GM12878 (cell line): ENCODE measurements around the gene DUOXA1. TPM values are rescaled to one million over a fixed set of nuclear protein-coding genes. Genes with fewer than 3 reads are reported as not detected.
"Not testable (repeated sequence)": the region's sequence is repeated elsewhere in the genome, so short reads cannot be mapped to it uniquely, and the experiment has no call there.

ENCODE experiments used
- ATAC-seq: fragments of 200-7000 bp; cut with Tn5 transposase; 3 replicates; pipeline ENCODE4 v1.9.1; 2020; ENCODE audit warnings: mild to moderate bottlenecking, moderate library complexity
- BruUV-seq: library from RNA; stranded (reverse); fragments of 400-500 nt; replicated peaks from 2 replicates; lab custom pipeline; 2021; lab: Mats Ljungman, UMichigan
- CTCF ChIA-PET: fragments of 300-600 bp; sonication (Branson Sonifier 250); formaldehyde crosslinking; extraction: SDS; loops from one replicate; lab custom pipeline; 2021; ENCODE audit warnings: inconsistent platforms; lab: Yijun Ruan, JAX
- POLR2A ChIA-PET: fragments of 350-600 bp; formaldehyde crosslinking; extraction: SDS; loops from one replicate; lab custom pipeline; 2021; ENCODE audit warnings: inconsistent platforms; lab: Charles Lee
- RAD21 ChIA-PET: fragments of 300-600 bp; sonication (Branson Sonifier 250); formaldehyde crosslinking; loops from one replicate; lab custom pipeline; 2023; ENCODE audit warnings: antibody characterized with exemption; ENCODE audit not compliant: unreplicated experiment; lab: Charles Lee
- SMC1A ChIA-PET: fragments of 300-600 bp; sonication (Branson Sonifier 250); formaldehyde crosslinking; loops from one replicate; lab custom pipeline; 2023; ENCODE audit not compliant: unreplicated experiment, uncharacterized antibody; lab: Charles Lee
- DNase-seq: peaks from one replicate; pipeline ENCODE4 v3.0.0-alpha.2; 2011; ENCODE audit warnings: low read depth, low spot score
- FAIRE-seq: peaks from 3 replicates; lab custom pipeline; 2011; peaks lifted over from hg19 to GRCh38; lab: Jason Lieb, UNC
- H2AFZ ChIP-seq: 2 replicates; pipeline ENCODE4 v1.6.0; 2011; ENCODE audit warnings: low read depth, low read length, control low read depth; ENCODE audit not compliant: control insufficient read depth
- H3K27ac ChIP-seq: 2 replicates; pipeline ENCODE4 v1.5.1; 2011; ENCODE audit warnings: control low read depth; ENCODE audit not compliant: control insufficient read depth, insufficient read depth
- H3K27me3 ChIP-seq, 2 experiments: replicated peaks in 1 of 2; 2 replicates each; pipeline versions ENCODE4 v1.6.0 to v1.6.1; 2011; ENCODE audit warnings: low read length in 1 of 2; ENCODE audit not compliant: control insufficient read depth in 2 of 2, insufficient read depth in 2 of 2
- H3K36me3 ChIP-seq, 2 experiments: 2 replicates each; pipeline ENCODE4 v1.5.1; 2011; ENCODE audit warnings: low read length in 1 of 2; ENCODE audit not compliant: control insufficient read depth in 2 of 2, insufficient read depth in 2 of 2
- H3K4me1 ChIP-seq: 2 replicates; pipeline ENCODE4 v1.6.1; 2011; ENCODE audit warnings: mild to moderate bottlenecking, low read length, moderate library complexity, mixed read lengths; ENCODE audit not compliant: control insufficient read depth, insufficient read depth
- H3K4me2 ChIP-seq: 2 replicates; pipeline ENCODE4 v1.6.0; 2011; ENCODE audit warnings: control low read depth; ENCODE audit not compliant: control insufficient read depth, insufficient read depth
- H3K4me3 ChIP-seq: fragments of 200-600 bp; sonication (generic); 2 replicates; pipeline ENCODE4 v1.5.1; 2016
- H3K79me2 ChIP-seq: 2 replicates; pipeline ENCODE4 v1.6.0; 2011; ENCODE audit warnings: low read length; ENCODE audit not compliant: control insufficient read depth, insufficient read depth
- H3K9ac ChIP-seq: 2 replicates; pipeline ENCODE4 v1.8.0; 2011; ENCODE audit warnings: low read length, control low read depth, mixed read lengths; ENCODE audit not compliant: control insufficient read depth, insufficient read depth
- H3K9me3 ChIP-seq: replicated peaks from 3 replicates; pipeline ENCODE4 v1.5.1; 2011; ENCODE audit warnings: mild to moderate bottlenecking, low read length; ENCODE audit not compliant: control insufficient read depth, insufficient read depth
- H4K20me1 ChIP-seq: 2 replicates; pipeline ENCODE4 v1.6.0; 2011; ENCODE audit not compliant: control insufficient read depth, insufficient read depth
- WGBS: methylation state at CpG from one replicate; pipeline ENCODE4 v1.1.6; 2016; ENCODE audit warnings: low lambda C conversion rate; ENCODE audit not compliant: insufficient replicate concordance, insufficient coverage; ENCODE audit errors: missing lambda C conversion rate; 5-methylcytosine and 5-hydroxymethylcytosine counted together
- in situ Hi-C: fragments of 300-500 bp; cut with MboI; formaldehyde crosslinking; loops from 9 replicates; pipeline ENCODE4 v1.14.3; 2018; ENCODE audit warnings: mixed read lengths
- intact Hi-C: fragments of 100-400 bp; cut with micrococcal nuclease; formaldehyde crosslinking; loops from one replicate; pipeline ENCODE4 v1.14.2; 2022; ENCODE audit not compliant: unreplicated experiment
- polyA plus RNA-seq, 11 experiments: library from polyadenylated mRNA; depleted of rRNA in 4 of 11; unstranded in 6 of 11; stranded (reverse) in 5 of 11; fragments of >200 nt; fragmentation: Nextera tagmentation in 4 of 11; fragmentation: Illumina TruSeq in 1 of 11; extraction: Ambion mirVana in 4 of 11; extraction: Trizol in 1 of 11; gene quantifications; 1 replicate in 1 of 11; 2 replicates in 10 of 11; pipeline versions ENCODE4 v1.2.1 to v1.2.3, GENCODE V29; 2011 to 2016; ENCODE audit warnings: inconsistent platforms in 2 of 11, missing spikeins in 2 of 11, low read depth in 1 of 11
- total RNA-seq, 4 experiments: library from RNA; depleted of rRNA in 3 of 4; stranded (reverse); fragments of >200 nt in 3 of 4; fragmentation: Illumina TruSeq in 1 of 4; extraction: Trizol in 1 of 4; gene quantifications; 2 replicates each; pipeline versions ENCODE4 v1.2.1 to v1.2.3, GENCODE V29; 2013 to 2021

Gene DUOXA1
- total and polyA plus RNA-seq, 10 of the 15 experiments (the other 5 are each of a cell fraction or from before 2014, with no cell fraction given): 0.08 TPM; not detected in 9

DNA sequence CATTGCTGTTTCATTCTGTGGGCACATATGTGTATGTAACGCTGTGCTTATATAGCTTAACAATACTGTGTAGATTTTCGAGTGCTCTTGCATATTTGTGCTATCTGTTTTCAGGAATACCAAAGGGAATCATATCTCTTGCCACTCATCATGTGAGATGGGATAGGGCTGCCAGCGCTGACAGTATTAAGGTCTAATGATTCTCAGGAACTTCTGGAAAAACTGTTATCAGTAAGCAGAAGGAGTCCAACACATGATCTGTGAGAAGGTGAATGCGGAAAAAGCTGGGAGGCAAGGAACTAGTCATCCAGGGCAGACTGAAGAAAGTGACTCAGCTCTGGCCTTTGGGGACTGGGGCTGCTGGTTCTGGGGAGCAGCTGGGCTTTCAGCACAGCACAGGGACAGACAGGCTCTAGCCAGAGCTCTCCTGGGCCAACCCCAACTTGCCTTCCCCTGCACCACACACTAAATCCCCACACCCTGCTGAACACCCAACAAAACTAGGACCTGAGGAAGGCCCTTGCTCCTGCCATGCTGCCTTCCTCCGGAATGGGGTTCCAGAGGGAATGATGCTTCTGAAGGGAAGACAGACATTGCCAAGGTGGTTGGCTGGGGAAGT, 49.9 kb downstream of the DUOXA1 start:
- SMC1A ChIA-PET, H3K4me3 ChIP-seq, H3K9me3 ChIP-seq, intact Hi-C loops, ATAC-seq, CTCF ChIA-PET, H3K27ac ChIP-seq, H4K20me1 ChIP-seq, H3K4me1 ChIP-seq, BruUV-seq, H3K27me3 ChIP-seq, H2AFZ ChIP-seq, DNase-seq, FAIRE-seq, H3K79me2 ChIP-seq, RAD21 ChIA-PET, H3K36me3 ChIP-seq, H3K9ac ChIP-seq, H3K4me2 ChIP-seq, in situ Hi-C loops, POLR2A ChIA-PET: not testable (repeated sequence)
- 74% methylated on average over 4 of the region's 5 CpGs for WGBS

DNA sequence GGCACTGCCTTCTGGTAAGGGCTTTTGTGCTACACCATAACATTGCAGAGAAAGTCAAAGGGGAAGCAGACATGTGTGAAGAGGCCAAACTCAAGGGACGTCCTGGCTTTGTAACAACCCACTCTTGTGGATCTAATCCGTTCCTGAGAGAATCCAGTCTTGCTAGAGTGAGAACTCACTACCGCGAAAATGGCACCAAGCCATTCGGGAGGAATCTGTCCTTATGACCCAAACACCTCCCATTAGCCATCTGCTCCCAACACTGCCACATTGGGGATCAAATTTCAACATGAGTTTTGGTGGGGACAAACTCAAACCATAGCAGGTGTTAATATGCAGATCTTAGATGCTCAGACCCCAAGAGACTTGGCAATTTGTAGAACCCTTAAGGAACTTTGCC, 50.5 kb downstream of the DUOXA1 start:
- H3K9ac ChIP-seq, H4K20me1 ChIP-seq, CTCF ChIA-PET, ATAC-seq, H2AFZ ChIP-seq, H3K4me3 ChIP-seq, H3K4me2 ChIP-seq, DNase-seq, intact Hi-C loops, FAIRE-seq, H3K36me3 ChIP-seq, H3K9me3 ChIP-seq, POLR2A ChIA-PET, in situ Hi-C loops, H3K79me2 ChIP-seq, H3K27ac ChIP-seq, BruUV-seq, RAD21 ChIA-PET, SMC1A ChIA-PET, H3K4me1 ChIP-seq, H3K27me3 ChIP-seq: not testable (repeated sequence)
- WGBS: 67% methylated on average over 5 of the region's 5 CpGs

DNA sequence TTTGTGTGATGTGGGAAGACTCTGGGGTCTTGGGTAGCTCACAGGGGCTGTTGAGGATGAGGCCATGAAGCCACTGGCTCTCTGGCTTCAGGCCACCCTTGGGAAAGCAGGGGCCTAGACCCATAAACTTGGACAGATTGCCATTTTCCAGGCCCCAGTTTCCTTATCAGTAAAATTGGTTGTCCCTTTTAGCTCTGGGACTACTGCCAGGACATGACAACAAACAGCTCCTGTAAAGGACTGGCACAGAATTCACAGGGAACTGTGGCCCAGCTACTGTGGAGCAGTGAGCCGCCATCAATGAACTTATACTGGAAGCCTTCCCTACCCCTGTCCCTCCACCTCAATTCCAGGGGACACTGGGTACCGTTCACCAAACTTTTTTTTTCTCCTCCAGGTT, 52.3 kb downstream of the DUOXA1 start:
- H3K4me3 ChIP-seq, FAIRE-seq, CTCF ChIA-PET, in situ Hi-C loops, DNase-seq, ATAC-seq, intact Hi-C loops, RAD21 ChIA-PET, BruUV-seq, H3K79me2 ChIP-seq, H3K9ac ChIP-seq, H4K20me1 ChIP-seq, H3K9me3 ChIP-seq, POLR2A ChIA-PET, H3K27me3 ChIP-seq, SMC1A ChIA-PET, H3K4me1 ChIP-seq, H2AFZ ChIP-seq, H3K36me3 ChIP-seq, H3K27ac ChIP-seq, H3K4me2 ChIP-seq: not testable (repeated sequence)
- WGBS: 78% methylated on average over 2 of the region's 2 CpGs

DNA sequence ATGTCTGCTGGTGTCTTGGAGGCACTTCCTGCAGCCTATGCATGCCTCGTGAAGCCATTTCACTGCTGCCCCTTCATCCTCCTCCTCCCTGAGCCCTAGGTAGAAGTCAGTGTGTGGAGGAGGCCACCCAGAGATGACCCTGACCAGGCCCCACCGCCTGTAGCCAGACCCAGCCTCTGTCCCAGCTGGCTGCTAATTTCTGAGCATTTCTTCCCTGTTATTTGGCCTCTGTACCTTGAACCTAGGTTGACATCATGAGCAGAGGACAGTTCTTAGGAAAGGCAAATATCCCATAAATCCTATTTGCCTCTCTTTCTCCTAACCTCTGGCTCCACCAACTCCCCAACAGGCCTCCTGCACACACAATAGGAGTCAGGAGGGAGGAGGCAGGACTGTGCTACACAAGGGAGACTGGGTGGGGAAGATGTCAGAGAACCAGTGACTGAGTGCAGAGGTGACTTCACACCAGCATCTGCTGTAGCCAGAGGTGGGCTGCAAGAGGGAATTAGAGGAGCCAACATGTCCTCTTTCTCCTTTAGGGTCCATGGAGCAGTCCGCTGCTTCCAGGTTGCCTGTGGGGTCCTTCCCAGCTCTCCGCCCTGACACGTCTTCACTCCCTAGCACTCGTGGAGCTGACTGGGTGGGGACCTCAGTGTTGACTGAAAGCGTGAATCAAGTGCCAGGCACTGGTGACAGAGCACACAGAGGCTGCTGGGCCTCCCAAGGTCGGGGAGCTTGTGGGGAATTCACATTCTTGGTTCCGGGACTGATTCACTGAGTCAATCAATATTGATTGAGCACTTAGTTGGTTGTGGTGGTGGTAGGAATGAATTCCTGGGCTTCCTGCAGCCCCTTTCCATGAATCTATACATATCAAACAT, 54.0 kb downstream of the DUOXA1 start:
- H3K79me2 ChIP-seq, H3K27ac ChIP-seq, H3K4me3 ChIP-seq, H4K20me1 ChIP-seq, RAD21 ChIA-PET, intact Hi-C loops, ATAC-seq, BruUV-seq, H3K36me3 ChIP-seq, FAIRE-seq, POLR2A ChIA-PET, CTCF ChIA-PET, H3K9me3 ChIP-seq, SMC1A ChIA-PET, H3K4me1 ChIP-seq, H2AFZ ChIP-seq, in situ Hi-C loops, H3K9ac ChIP-seq, H3K4me2 ChIP-seq, DNase-seq, H3K27me3 ChIP-seq: not testable (repeated sequence)
- WGBS: 82% methylated on average over 1 of the region's 9 CpGs
